GM21360 (cell line): Measurements from ENCODE around the gene KRT12.

ENCODE experiments used
- ATAC-seq: cut with Tn5 transposase; IDR thresholded peaks from one replicate; pipeline ENCODE4 v1.9.1; 2021; ENCODE audit warnings: mild to moderate bottlenecking, moderate library complexity; ENCODE audit not compliant: unreplicated experiment

Gene KRT12

GRCh38 chr17:40866838-40867237 lies at the start of gene KRT12:
Gene KRT12 (minus strand): TSS chr17:40867223. CDS start chr17:40867186, 37 bp downstream.
- ATAC-seq: no peak

GRCh38 chr17:40916366-40916765 lies 49.3 kb upstream of the KRT12 start:
- ATAC-seq: no peak

DNA sequence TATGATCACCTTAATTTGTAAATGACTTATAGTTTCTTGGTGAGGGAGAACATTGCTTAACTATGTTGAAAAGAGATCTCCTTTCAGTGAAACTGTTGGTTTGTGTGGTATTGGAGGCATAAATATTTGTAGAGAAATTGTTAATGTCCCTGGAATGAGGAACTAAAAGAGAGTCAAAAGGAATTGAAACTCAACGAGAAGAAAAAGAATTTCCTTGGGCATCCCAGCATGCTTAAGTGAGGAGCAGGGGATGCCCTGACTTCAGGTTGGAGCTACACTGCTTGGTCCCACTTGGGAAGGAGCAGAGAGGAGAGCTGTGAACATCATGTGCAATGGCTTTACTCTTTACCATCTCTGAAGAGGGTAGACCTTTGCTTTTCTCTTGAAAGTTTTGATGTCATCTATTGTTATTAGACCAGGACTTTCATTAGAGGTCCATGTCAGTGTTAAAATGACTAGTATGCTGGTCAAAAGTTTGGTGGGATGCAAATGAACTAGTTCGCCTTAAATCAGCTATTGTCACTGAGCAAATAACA lies 48.8 kb upstream of the KRT12 start:
- no peak for ATAC-seq

DNA sequence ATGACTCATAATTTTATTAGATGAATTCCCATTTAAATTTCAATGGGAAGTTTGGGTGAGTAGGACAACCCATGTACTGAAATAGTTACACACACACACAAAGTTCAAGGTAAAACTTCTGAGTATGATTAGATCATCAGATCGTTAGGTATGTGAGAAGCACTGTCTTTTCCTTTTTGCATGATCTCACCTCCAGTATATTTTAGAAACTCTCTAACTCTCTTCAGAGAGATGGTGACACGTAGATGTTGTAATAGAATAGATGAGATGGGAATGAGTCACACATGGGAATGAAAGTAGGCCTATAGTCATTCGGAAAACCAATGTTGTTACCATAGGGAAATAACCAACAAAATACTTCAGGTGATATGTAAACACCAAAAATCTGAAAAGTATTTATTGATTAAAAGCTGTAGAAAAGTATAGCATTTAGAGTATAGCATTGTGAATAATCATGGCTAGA lies 48.2 kb upstream of the KRT12 start:
- no peak for ATAC-seq

GRCh38 chr17:40914075-40914855 lies 47.2 kb upstream of the KRT12 start:
- ATAC-seq: no peak

GRCh38 chr17:40912486-40913210 lies 45.6 kb upstream of the KRT12 start:
- no peak for ATAC-seq

DNA sequence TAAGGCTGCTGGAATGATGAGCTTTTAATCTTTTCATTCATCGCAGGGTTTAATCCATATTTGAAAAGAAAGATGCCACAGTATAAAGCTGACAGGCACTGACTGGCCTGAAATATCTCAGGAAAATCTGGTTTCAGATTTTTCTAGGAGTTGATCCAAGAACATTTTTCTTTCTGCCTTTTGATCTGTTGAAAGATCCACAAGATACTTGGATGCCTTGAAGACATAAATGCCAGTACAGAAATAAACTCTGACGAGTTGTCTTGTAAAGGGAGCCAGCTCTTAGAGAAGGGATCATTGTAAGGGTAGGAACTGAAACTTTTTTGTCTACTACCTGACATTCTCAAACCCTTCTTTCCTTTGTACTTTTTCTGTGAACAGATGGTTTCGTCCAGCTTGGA lies 43.4 kb upstream of the KRT12 start:
- no peak for ATAC-seq

GRCh38 chr17:40909755-40910154 lies 42.7 kb upstream of the KRT12 start:
- ATAC-seq: no peak

DNA sequence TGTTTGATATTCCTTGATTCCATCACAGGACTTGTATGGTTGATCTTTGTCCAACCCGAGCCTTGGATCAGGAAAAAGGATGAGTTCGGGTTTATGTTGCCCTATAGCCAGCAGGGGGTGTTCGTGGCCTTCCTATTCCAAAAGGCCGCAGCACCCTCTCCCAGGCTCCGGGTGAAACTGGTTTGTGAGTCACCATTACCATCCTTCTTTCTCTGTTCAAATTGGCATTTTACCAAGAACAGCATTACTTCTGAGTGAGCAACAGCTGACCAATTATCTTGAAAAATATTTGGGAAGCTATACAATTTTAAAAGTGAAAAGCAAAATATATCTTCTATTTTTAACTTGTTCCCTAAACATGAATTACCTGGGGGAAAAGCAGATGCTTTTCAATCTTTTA lies 42.3 kb upstream of the KRT12 start:
- ATAC-seq: no peak

- no peak for ATAC-seq
Observed at GRCh38 chr17:40906613-40907012, 39.6 kb upstream of the KRT12 start.

GRCh38 chr17:40905370-40905769 lies 38.3 kb upstream of the KRT12 start:
- ATAC-seq: no peak

- ATAC-seq: no peak
Observed at GRCh38 chr17:40903129-40903847, 36.3 kb upstream of the KRT12 start.

DNA sequence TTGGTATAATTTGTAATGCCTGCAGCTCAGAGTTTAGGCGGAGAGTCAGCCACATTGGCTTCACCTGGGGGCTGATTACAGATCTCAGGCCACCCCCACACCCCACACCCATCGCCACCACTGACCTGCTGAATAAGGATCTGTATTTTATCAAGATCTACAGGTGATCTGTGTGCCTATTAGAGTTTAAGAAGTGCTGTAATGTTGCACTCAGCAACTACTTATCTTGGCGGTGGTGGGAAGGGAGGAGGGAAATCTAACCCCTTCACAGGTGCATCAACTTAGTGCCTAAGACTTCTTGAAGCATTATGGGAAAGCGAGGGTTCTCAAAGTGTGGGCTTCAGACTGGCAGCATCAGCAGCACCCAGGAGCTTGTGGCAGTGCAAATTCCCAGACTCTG lies 35.5 kb upstream of the KRT12 start:
- ATAC-seq: no peak

DNA sequence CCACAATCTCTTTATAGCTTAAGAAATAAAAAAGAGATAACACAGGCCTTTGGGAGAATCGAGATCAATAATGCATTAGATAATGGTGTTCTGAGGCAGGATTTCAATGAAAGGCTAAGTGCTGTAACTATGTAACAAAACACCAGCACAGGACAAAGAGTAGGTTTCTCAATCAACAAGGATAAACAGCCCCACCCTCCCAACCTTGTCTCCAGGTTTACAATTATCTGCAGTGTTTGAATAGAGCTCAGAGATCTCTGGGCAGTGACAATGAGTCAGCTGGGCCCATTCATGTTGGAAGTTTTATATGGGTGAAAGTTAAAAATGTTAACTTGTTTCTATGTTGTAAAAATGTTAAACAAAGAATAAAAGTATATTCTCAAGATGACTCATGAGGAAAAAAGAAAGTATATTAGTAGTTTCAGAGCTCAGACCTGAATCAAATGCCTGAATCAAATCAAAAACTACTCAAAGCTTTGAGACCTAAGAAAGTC lies 35.0 kb upstream of the KRT12 start:
- ATAC-seq: no peak

DNA sequence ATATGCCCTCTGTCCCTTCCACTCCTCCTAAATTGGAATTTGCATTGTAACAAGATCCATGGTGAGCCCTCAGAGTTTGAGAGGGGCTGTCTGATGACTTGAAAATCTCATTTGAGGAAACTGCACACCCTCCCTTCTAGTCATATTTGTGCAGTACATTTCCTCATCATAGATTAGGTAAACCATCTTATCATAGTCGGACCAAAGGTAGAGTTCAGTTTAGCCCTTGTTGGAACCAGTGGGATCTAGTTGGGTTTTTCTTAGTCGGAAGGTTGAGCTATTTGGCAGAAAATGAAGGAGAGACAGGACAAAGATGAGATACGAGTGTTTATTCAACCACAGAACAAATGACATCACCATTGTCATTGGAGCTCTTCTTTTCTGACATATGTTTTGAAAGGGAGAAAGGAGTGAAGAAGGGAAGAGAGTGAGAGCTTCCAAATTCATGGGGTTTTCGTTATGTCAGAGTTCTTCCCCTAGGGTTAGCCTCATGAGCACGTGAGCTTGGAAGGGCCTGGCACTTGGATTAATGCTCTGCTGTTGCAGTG lies 33.9 kb upstream of the KRT12 start:
- ATAC-seq: no peak

DNA sequence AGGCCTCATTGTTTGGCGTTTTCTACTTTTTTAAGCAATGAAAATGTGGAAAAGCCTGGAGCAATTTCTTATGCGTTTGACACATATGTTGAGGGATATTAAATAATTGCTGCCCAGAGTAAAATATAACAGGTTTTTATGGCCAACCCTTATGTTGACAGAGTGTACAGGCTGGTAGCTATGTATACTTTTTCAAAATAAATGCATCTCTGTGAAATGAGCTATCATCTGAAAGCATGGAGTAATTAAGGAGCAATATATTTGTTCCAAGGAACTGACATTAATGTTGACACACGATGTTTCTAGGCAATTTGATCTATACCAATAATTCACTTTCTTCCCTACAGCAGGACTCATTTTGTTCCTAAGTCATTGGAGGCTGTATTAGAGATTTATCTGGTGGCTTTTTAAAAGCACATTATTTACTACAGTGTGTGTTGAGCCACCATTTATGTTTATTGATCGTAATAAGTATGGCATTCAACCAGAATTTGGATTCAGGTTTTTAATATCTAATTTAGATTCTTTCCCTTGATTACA lies 30.0 kb upstream of the KRT12 start:
- no peak for ATAC-seq

- no peak for ATAC-seq
Observed at GRCh38 chr17:40895106-40895730, 28.2 kb upstream of the KRT12 start.

DNA sequence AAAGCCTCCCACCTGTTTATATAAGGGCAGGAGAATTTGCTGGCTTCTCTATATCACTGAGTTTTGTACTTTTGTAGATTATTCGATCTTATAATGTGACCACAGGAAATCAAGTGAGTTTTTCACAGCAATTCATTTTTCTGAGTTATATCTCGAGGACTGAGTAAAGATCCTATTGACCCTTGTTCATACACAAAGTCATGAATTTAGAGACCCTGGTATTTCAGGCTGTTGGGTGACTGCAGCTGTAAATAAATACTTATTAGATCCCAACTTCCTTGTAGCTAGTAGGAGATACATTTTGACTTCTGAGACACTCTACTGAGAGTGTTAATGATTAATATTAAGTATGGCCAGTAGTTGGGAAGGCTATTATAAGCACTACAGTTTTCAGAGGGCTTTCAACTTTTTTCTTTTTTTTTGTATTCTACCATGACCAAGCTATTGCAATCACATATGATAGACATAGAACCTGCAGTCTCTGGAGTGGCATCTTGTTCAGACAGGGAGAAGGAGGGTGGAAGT lies 21.2 kb upstream of the KRT12 start:
- no peak for ATAC-seq

DNA sequence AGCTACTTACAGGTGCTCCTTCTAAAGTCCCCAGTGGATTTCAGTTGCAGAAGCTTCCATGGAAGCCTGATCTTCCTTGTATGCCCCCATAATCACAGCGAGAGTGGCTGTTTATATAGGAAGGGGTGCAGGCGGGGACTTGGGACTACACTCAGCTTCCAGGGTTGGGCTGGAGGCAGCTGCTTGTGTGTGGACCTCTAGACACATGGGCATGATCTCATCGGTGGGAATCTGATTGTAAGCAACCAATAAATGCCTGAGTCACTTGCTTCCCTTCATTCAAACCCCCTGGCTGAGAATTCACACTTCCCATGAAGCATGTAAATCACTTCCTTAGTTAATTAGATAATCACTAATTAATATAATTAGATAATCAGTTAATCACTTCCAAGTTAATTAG lies 19.1 kb upstream of the KRT12 start:
- no peak for ATAC-seq
